CD14-positive monocyte (primary cell): Measurements from ENCODE around the gene PDLIM7. TPM values are rescaled to one million over a fixed set of nuclear protein-coding genes. Genes with fewer than 3 reads are reported as not detected.

Source experiments
- DNase-seq, 3 donors: peaks; one replicate each; pipeline ENCODE4 v3.0.0-alpha.2; 2011 to 2022
- H2AFZ ChIP-seq: 2 replicates; pipeline ENCODE4 v1.6.0; 2012; ENCODE audit warnings: mild to moderate bottlenecking, low read depth, low read length, inconsistent platforms; ENCODE audit not compliant: insufficient read depth, poor library complexity, severe bottlenecking
- H3K27ac ChIP-seq, 2 donors: 1 replicate in 1 of 2; 2 replicates in 1 of 2; pipeline ENCODE4 v1.5.1; 2012 to 2013; ENCODE audit warnings: low read length in 2 of 2, control low read depth in 1 of 2, inconsistent platforms in 1 of 2, low read depth in 1 of 2, mild to moderate bottlenecking in 1 of 2
- H3K27me3 ChIP-seq, 2 donors: one replicate each; pipeline versions ENCODE4 v1.6.0 to v1.6.1; 2011 to 2013; ENCODE audit warnings: low read length in 2 of 2; ENCODE audit not compliant: control insufficient read depth in 2 of 2, insufficient read depth in 2 of 2
- H3K36me3 ChIP-seq, 2 donors: replicated peaks in 1 of 2; 1 replicate in 1 of 2; 2 replicates in 1 of 2; pipeline versions ENCODE4 v1.5.1 to v1.6.1; 2012 to 2013; ENCODE audit warnings: low read length in 2 of 2, control low read depth in 1 of 2, inconsistent platforms in 1 of 2, mild to moderate bottlenecking in 1 of 2; ENCODE audit not compliant: insufficient read depth in 2 of 2, control insufficient read depth in 1 of 2
- H3K4me1 ChIP-seq, 2 donors: 1 replicate in 1 of 2; 2 replicates in 1 of 2; pipeline versions ENCODE4 v1.5.1 to v1.6.1; 2012 to 2013; ENCODE audit warnings: low read length in 2 of 2, control low read depth in 1 of 2, inconsistent platforms in 1 of 2, mild to moderate bottlenecking in 1 of 2, moderate library complexity in 1 of 2; ENCODE audit not compliant: insufficient read depth in 2 of 2, control insufficient read depth in 1 of 2
- H3K4me2 ChIP-seq: replicated peaks from 2 replicates; pipeline ENCODE3; 2012; ENCODE audit warnings: low read length, moderate library complexity, mild to moderate bottlenecking; ENCODE audit not compliant: poor library complexity, severe bottlenecking; ENCODE audit errors: extremely low read depth
- H3K4me3 ChIP-seq, 3 experiments: fragments of 200-600 bp in 1 of 3; sonication (generic) in 1 of 3; replicated peaks in 1 of 3; 1 replicate in 2 of 3; 2 replicates in 1 of 3; pipeline ENCODE4 v1.5.1; 2011 to 2013; ENCODE audit warnings: low read length in 3 of 3, mild to moderate bottlenecking in 3 of 3, control low read depth in 2 of 3, low read depth in 2 of 3, inconsistent platforms in 1 of 3, moderate library complexity in 1 of 3
- H3K79me2 ChIP-seq: 2 replicates; pipeline ENCODE4 v1.6.0; 2012; ENCODE audit warnings: mild to moderate bottlenecking, control low read depth, inconsistent platforms, low read length, moderate library complexity; ENCODE audit not compliant: insufficient read depth
- H3K9ac ChIP-seq: 2 replicates; pipeline ENCODE4 v1.6.0; 2017; ENCODE audit warnings: low read length, mild to moderate bottlenecking; ENCODE audit not compliant: insufficient read depth, poor library complexity, severe bottlenecking
- H3K9me3 ChIP-seq, 2 donors: replicated peaks in 1 of 2; 1 replicate in 1 of 2; 2 replicates in 1 of 2; pipeline versions ENCODE4 v1.5.1 to v1.6.1; 2012 to 2013; ENCODE audit warnings: low read length in 2 of 2, control low read depth in 1 of 2; ENCODE audit not compliant: control insufficient read depth in 1 of 2, insufficient read depth in 1 of 2
- H4K20me1 ChIP-seq: 2 replicates; pipeline ENCODE4 v1.6.0; 2012; ENCODE audit warnings: mild to moderate bottlenecking, low read length, control low read depth, moderate library complexity; ENCODE audit not compliant: insufficient read depth
- H3K27ac Mint-ChIP-seq, 7 donors: one replicate each; pipeline ENCODE4 v1.8.0; 2020; ENCODE audit warnings: mild to moderate bottlenecking in 7 of 7, mixed read lengths in 7 of 7, moderate library complexity in 6 of 7, inconsistent platforms in 2 of 7
- H3K27me3 Mint-ChIP-seq, 3 donors: one replicate each; pipeline ENCODE4 v1.8.0; 2021 to 2022; ENCODE audit warnings: low read depth in 3 of 3, mild to moderate bottlenecking in 3 of 3, mixed read lengths in 3 of 3, moderate library complexity in 3 of 3, inconsistent platforms in 1 of 3
- H3K36me3 Mint-ChIP-seq, 2 donors: one replicate each; pipeline ENCODE4 v1.8.0; 2020; ENCODE audit warnings: mixed read lengths in 2 of 2, inconsistent platforms in 1 of 2, mild to moderate bottlenecking in 1 of 2
- H3K4me1 Mint-ChIP-seq: one replicate; pipeline ENCODE4 v1.8.0; 2020; ENCODE audit warnings: mild to moderate bottlenecking, mixed read lengths
- H3K4me3 Mint-ChIP-seq, 2 donors: one replicate each; pipeline ENCODE4 v1.8.0; 2020; ENCODE audit warnings: mild to moderate bottlenecking in 2 of 2, mixed read lengths in 2 of 2, moderate library complexity in 1 of 2
- H3K9me3 Mint-ChIP-seq, 7 donors: one replicate each; pipeline ENCODE4 v1.8.0; 2020 to 2022; ENCODE audit warnings: mixed read lengths in 7 of 7, mild to moderate bottlenecking in 6 of 7, moderate library complexity in 6 of 7, inconsistent platforms in 2 of 7
- WGBS: methylation state at CpG from one replicate; pipeline ENCODE4 v1.1.5; 2013; ENCODE audit warnings: missing lambda C conversion rate; ENCODE audit not compliant: insufficient coverage; 5-methylcytosine and 5-hydroxymethylcytosine counted together
- intact Hi-C, 2 donors: fragments of 100-400 bp; cut with micrococcal nuclease; formaldehyde crosslinking; loops; one replicate each; pipeline versions ENCODE4 v1.15.0 to v1.15.1; 2023
- polyA plus RNA-seq, 3 donors: library from polyadenylated mRNA; depleted of rRNA in 1 of 3; unstranded in 2 of 3; stranded (reverse) in 1 of 3; fragments of 300-500 nt in 2 of 3; fragments of >200 nt in 1 of 3; fragmentation: Illumina TruSeq in 2 of 3; gene quantifications; 1 replicate in 2 of 3; 2 replicates in 1 of 3; pipeline ENCODE4 v1.2.3, GENCODE V29; 2012 to 2021
- TF ChIP-seq, protein P1 (sequence below): fragments of 200-600 bp; IDR thresholded peaks from one replicate; pipeline ENCODE4 v1.8.0; 2022; ENCODE audit warnings: antibody characterized with exemption, mild to moderate bottlenecking

Gene PDLIM7
- polyA plus RNA-seq, 3 donors = 21.6 to 126 (median 27.2) TPM

DNA sequence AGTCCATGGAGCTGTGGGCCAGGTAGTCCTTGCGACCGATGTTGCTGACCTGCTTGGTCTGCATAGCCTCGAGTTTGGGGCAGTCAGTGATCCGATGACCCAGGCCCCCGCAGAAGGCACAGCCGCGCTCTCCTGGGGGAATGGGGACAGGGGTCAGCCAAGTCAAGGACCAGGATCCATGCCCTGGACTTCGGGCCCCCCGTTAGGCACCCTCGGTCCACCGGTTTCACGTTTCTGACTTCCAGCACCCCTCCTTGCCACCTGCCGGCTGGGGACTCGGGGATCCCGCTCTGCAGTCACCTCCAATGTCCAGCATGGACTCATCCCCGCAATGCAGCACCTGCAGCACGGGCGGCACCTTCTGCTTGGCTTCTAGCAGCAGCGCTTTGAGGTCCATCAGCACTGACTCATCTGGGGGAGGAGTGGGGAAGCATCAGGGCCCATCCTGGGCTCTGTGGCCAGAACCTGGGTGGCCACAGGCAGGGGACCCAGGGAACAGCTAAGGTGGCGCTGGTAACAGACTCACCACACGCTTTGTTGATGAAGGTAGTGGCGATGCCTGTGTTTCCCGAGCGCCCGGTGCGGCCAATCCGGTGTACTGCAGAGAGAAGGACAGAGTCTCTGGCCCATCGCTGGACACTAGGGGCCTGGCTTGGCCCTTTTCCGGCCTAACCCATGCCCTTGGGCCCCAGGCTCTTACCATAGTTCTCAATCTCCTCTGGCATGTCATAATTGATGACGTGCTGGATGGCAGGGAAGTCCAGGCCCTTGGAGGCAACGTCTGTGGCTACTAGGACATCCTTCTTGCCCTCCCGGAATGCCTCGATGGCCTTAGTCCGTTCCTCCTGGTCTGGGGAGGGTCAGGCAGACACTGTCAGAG is 14.6 kb upstream of the PDLIM7 start:
- Mint-ChIP-seq H3K4me1 (peaks cover 49% of the 10 kb centered on the region), H3K9me3 (peaks cover 0 to 5% (median 0%) of the 10 kb centered on the region in 7 donors), H3K36me3 (peaks cover 59 to 65% of the 10 kb centered on the region in 2 donors), H3K4me3 (no peak overlapping the region), H3K27ac (peak overlapping the region; percentile 99 to 100 (median 99)), H3K27me3 (peaks cover 0 to 9% (median 3%) of the 10 kb centered on the region in 3 donors)
- Histone ChIP-seq H3K79me2 (peaks cover 72% of the 10 kb centered on the region), H3K4me1 (peaks cover 46 to 66% of the 10 kb centered on the region in 2 donors), H2AFZ (no peak overlapping the region), H3K27me3 (no peaks in the 10 kb centered on the region), H3K9ac (peak overlapping the region; percentile 99), H3K9me3 (no peaks in the 10 kb centered on the region), H3K4me2 (peak overlapping the region; percentile 99), H3K4me3 (no peak overlapping the region), H3K36me3 (peaks cover 46 to 53% of the 10 kb centered on the region in 2 donors), H3K27ac (peak overlapping the region; percentile 98 to 100), H4K20me1 (peaks cover 30% of the 10 kb centered on the region)
- intact Hi-C loops = loop anchor here in 1 of 2 donors (2.0 kb wide), 1 partner anchor 33 kb away; no protein-coding TSS in a partner anchor
- 98% methylated on average over 34 of the region's 34 CpGs for WGBS
- TF ChIP-seq, protein P1, sequence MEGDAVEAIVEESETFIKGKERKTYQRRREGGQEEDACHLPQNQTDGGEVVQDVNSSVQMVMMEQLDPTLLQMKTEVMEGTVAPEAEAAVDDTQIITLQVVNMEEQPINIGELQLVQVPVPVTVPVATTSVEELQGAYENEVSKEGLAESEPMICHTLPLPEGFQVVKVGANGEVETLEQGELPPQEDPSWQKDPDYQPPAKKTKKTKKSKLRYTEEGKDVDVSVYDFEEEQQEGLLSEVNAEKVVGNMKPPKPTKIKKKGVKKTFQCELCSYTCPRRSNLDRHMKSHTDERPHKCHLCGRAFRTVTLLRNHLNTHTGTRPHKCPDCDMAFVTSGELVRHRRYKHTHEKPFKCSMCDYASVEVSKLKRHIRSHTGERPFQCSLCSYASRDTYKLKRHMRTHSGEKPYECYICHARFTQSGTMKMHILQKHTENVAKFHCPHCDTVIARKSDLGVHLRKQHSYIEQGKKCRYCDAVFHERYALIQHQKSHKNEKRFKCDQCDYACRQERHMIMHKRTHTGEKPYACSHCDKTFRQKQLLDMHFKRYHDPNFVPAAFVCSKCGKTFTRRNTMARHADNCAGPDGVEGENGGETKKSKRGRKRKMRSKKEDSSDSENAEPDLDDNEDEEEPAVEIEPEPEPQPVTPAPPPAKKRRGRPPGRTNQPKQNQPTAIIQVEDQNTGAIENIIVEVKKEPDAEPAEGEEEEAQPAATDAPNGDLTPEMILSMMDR = no peak
- DNase-seq = no peak

GRCh38 chr5:177511181-177511580 is 13.8 kb upstream of the PDLIM7 start:
- peak overlapping the region in 1 of 3 experiments; percentile 100 for H3K4me3 ChIP-seq
- H3K4me3 Mint-ChIP-seq = peak overlapping the region in 1 of 2 donors; percentile 30
- peaks cover 50% of the 10 kb centered on the region for H3K4me1 Mint-ChIP-seq
- H3K36me3 Mint-ChIP-seq = peaks cover 61 to 74% of the 10 kb centered on the region in 2 donors
- peaks cover 47 to 66% of the 10 kb centered on the region in 2 donors for H3K4me1 ChIP-seq
- peaks cover 0 to 5% (median 0%) of the 10 kb centered on the region in 7 donors for H3K9me3 Mint-ChIP-seq
- peak overlapping the region; percentile 69 for H2AFZ ChIP-seq
- H3K9ac ChIP-seq = peak overlapping the region; percentile 99
- H3K9me3 ChIP-seq = no peaks in the 10 kb centered on the region
- peaks cover 0 to 9% (median 3%) of the 10 kb centered on the region in 3 donors for H3K27me3 Mint-ChIP-seq
- peaks cover 37% of the 10 kb centered on the region for H4K20me1 ChIP-seq
- H3K27ac Mint-ChIP-seq = peak overlapping the region; percentile 99 to 100 (median 99)
- peak overlapping the region; percentile 98 to 100 for H3K27ac ChIP-seq
- intact Hi-C loops = loop anchor here in 1 of 2 donors (2.0 kb wide), 1 partner anchor 34 kb away; no protein-coding TSS in a partner anchor
- DNase-seq = peak in 2 of 3 donors; percentile 72 to 74
- 70% methylated on average over 5 of the region's 5 CpGs for WGBS
- H3K4me2 ChIP-seq = peak overlapping the region; percentile 99
- no peaks in the 10 kb centered on the region for H3K27me3 ChIP-seq
- H3K36me3 ChIP-seq = peaks cover 46 to 57% of the 10 kb centered on the region in 2 donors
- TF ChIP-seq, protein P1 = no peak
- peaks cover 74% of the 10 kb centered on the region for H3K79me2 ChIP-seq
